Posterior vena cava (tissue), 2 donors: ENCODE data around the gene LIPG. TPM values are rescaled to one million over a fixed set of nuclear protein-coding genes. Genes with fewer than 3 reads are reported as not detected.
A peak's percentile ranks its signal among the peaks of the same experiment; 100 is the strongest.

ENCODE experiments used
- DNase-seq: peaks from one replicate; pipeline ENCODE4 v3.0.0-alpha.2; 2020; ENCODE audit warnings: low spot score
- intact Hi-C, 2 donors: fragments of 100-400 bp; cut with DNase I; formaldehyde crosslinking; loops; one replicate each; pipeline versions ENCODE4 v1.14.1 to v1.14.2; 2022 to 2023
- total RNA-seq, 2 donors: library from RNA; stranded (reverse); fragmentation: NEBNext Ultra II Directional; extraction: Animal tissue kit (Norgen Biotek cat#: 25700); gene quantifications; one replicate each; pipeline ENCODE4 v1.2.1, GENCODE V29; 2021
- donor health status: DM: yes; HTN: yes; CAD: no.
- donor health status: DM: yes; HTN: yes; CAD: no.

LIPG gene
- total RNA-seq, 2 donors from 2014 or later, result 1.2 to 1.7 TPM

GRCh38 chr18:49623571-49623970, 61.7 kb downstream of the LIPG start:
- DNase-seq, result no peak
- intact Hi-C loops, result no loop called here

- DNase-seq, result no peak
- intact Hi-C loops, result loop anchor here in 1 of 2 donors (5.0 kb wide), 1 partner anchor 37 kb away; no protein-coding TSS in a partner anchor
Measured at GRCh38 chr18:49625021-49625691, 63.3 kb downstream of the LIPG start.

GRCh38 chr18:49626842-49627467, 65.1 kb downstream of the LIPG start:
- no peak for DNase-seq
- intact Hi-C loops, result loop anchor here in 1 of 2 donors (5.0 kb wide), 1 partner anchor 35 kb away; no protein-coding TSS in a partner anchor

GRCh38 chr18:49628119-49628518, 66.3 kb downstream of the LIPG start:
- intact Hi-C loops, result loop anchor here in 1 of 2 donors (5.0 kb wide), 1 partner anchor 34 kb away; no protein-coding TSS in a partner anchor
- no peak for DNase-seq

GRCh38 chr18:49628881-49629795, 67.3 kb downstream of the LIPG start:
- intact Hi-C loops, result loop anchor here in 1 of 2 donors (5.0 kb wide), 1 partner anchor 33 kb away; no protein-coding TSS in a partner anchor
- peak; percentile 89 for DNase-seq

- intact Hi-C loops, result no loop called here
Measured at GRCh38 chr18:49630246-49630699, 68.4 kb downstream of the LIPG start.

GRCh38 chr18:49631146-49631866, 69.4 kb downstream of the LIPG start:
- no peak for DNase-seq
- intact Hi-C loops, result no loop called here

More at GRCh38 chr18:49630246-49630699, 68.4 kb downstream of the LIPG start:
- no peak for DNase-seq

GRCh38 chr18:49632588-49632987, 70.7 kb downstream of the LIPG start:
- intact Hi-C loops, result no loop called here
- no peak for DNase-seq

GRCh38 chr18:49638209-49638785, 76.4 kb downstream of the LIPG start:
- intact Hi-C loops, result no loop called here
- DNase-seq, result peak; percentile 12

GRCh38 chr18:49638891-49639557, 77.2 kb downstream of the LIPG start:
- peak; percentile 55 for DNase-seq
- intact Hi-C loops, result no loop called here

GRCh38 chr18:49639643-49640391, 78.0 kb downstream of the LIPG start:
- peak; percentile 78 for DNase-seq

GRCh38 chr18:49640741-49641140, 78.9 kb downstream of the LIPG start:
- intact Hi-C loops, result no loop called here
- peak; percentile 71 for DNase-seq

More at GRCh38 chr18:49639643-49640391, 78.0 kb downstream of the LIPG start:
- intact Hi-C loops, result no loop called here

- no peak for DNase-seq
- intact Hi-C loops, result no loop called here
Measured at GRCh38 chr18:49645196-49645595, 83.3 kb downstream of the LIPG start.

GRCh38 chr18:49645841-49646351, 84.0 kb downstream of the LIPG start:
- intact Hi-C loops, result no loop called here
- DNase-seq, result peak; percentile 90

GRCh38 chr18:49646873-49647272, 85.0 kb downstream of the LIPG start:
- intact Hi-C loops, result no loop called here
- no peak for DNase-seq

GRCh38 chr18:49647496-49648168, 85.8 kb downstream of the LIPG start:
- intact Hi-C loops, result no loop called here
- DNase-seq, result no peak

GRCh38 chr18:49648326-49648725, 86.5 kb downstream of the LIPG start:
- DNase-seq, result no peak

More at GRCh38 chr18:49648326-49648725, 86.5 kb downstream of the LIPG start:
- intact Hi-C loops, result no loop called here
